GM21423 (cell line): ENCODE data around the gene TTC34.
A peak's percentile ranks its signal among the peaks of the same experiment; 100 is the strongest.

Source experiments
- ATAC-seq: cut with Tn5 transposase; IDR thresholded peaks from one replicate; pipeline ENCODE4 v1.9.1; 2021; ENCODE audit warnings: mild to moderate bottlenecking, moderate library complexity; ENCODE audit not compliant: unreplicated experiment

Gene TTC34

DNA sequence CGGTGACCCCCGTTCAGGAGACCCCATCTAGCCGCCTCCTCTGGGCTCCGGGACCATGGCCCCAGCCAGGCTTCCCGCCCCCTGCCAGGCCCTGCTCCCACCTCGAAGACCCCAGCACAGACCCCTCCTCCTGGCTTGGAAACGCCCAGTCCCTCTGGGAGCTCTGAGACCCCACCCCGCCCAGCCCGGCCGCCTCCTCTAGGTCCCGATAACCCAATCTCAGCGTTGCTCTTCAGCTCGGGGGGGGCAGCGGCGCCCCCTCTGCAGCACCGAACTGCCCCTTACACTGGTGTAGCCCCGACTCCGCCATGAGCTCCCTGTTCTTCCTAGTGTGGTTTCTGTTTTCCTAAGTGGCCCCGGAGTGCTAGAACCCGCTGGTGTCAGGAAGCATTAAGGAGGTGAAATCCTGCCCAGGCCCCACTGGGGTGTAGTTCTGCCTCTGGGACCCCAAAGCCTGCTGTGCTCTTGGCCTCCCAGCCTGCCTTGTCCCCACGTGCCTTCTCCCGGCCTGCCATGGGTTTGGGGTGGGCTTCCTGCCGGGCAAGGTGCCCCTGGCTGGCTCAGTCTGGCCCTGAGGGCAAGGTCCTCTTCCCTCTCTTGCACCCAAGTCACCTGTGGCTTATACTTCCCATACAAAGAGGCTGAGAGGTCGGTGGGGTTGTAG lies 157.9 kb downstream of the TTC34 start:
- ATAC-seq, result no peak

- ATAC-seq, result peak; percentile 88
These were observed 158.7 kb downstream of the TTC34 start for GRCh38 chr1:2642560-2643413.

DNA sequence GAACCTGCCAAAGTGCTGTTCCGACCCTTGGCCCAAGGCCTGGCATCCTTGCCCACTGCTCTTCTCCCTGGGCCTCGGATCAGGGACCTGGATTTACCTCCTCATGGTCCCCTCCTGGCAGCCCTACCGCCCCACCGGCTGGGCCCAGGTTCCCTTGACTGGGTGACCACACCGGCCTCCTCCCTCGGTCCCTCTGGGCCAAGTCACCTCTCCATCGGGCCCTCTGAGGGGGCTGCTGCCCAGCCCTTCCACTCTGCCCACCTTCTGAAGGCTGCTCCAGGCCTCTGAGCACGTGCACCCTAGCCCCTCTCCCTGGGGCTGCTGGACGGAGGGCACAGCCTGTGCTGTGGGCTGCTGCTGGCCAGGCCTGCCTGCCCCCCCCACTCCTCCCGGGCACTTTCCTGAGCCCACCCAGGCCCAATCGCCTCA lies 159.3 kb downstream of the TTC34 start:
- no peak for ATAC-seq

GRCh38 chr1:2641381-2642130 lies 159.9 kb downstream of the TTC34 start:
- ATAC-seq, result no peak

- ATAC-seq, result no peak
These were observed 160.9 kb downstream of the TTC34 start for GRCh38 chr1:2640626-2641025.

GRCh38 chr1:2639607-2640521 lies 161.6 kb downstream of the TTC34 start:
- ATAC-seq, result no peak

GRCh38 chr1:2639203-2639602 lies 162.3 kb downstream of the TTC34 start:
- no peak for ATAC-seq

DNA sequence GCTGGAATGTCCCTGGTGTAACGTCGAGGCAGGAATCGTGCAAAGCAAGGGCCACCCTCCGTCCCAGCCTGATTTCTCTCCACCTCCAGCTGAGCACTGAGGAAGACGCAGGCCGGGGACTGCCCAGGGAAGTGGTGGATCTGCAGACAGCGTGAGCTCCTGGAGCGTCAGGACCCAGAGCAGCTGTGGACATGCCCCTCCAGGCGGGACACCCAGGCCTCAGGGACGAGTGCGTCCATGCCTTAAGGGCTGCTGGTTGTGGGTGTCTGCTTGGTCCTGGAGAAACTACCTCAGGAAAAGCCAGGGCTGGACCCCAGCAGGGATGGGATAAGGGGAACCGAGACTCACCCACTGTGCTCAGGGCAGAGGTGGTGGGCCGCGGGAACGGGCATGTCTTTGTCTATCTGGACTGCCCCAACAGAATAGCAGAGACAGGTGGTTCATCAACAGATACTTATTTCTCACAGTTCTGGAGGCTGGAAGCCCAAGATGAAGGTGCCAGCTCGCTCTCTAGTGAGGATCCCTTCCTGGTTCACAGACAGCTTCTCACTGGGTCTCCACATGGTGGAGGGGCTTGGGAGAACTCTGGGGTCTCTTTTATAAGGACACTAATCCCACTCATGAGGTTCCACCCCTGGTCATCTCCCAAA lies 162.9 kb downstream of the TTC34 start:
- no peak for ATAC-seq

DNA sequence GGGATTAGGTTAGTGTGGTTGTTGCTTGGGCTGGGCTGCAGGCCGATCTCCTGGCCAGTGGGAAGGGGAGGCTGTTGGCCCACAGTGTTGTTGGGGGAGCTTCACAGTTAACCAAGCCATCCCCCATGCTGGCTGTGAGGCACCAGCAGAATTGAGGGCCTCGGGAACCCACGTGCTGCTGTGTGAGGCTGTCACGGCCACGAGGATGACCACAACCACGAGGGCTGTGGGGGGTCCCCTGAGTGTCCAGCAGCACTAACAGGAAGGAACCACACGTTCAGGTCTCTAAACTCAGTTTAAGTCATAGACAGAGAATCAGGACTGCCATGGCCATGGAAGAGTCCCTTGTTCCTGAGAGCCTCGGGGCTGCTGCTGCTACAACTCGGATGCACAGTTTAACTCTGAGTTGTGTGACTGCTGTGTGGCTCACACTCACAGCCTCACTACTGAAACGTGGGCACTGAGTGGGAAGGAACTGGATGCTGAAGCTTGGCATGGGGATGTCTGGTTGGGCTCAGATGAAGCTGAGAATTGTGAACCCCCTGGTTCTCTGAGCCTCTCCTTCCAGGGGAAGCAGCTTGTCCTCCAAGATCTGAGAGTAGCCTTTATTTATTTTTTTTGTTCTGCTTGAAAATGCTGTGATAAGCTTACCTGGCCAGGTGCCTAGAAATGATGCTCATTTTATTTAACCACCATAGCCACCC lies 163.9 kb downstream of the TTC34 start:
- ATAC-seq, result no peak

GRCh38 chr1:2636733-2637132 lies 164.8 kb downstream of the TTC34 start:
- ATAC-seq, result no peak

DNA sequence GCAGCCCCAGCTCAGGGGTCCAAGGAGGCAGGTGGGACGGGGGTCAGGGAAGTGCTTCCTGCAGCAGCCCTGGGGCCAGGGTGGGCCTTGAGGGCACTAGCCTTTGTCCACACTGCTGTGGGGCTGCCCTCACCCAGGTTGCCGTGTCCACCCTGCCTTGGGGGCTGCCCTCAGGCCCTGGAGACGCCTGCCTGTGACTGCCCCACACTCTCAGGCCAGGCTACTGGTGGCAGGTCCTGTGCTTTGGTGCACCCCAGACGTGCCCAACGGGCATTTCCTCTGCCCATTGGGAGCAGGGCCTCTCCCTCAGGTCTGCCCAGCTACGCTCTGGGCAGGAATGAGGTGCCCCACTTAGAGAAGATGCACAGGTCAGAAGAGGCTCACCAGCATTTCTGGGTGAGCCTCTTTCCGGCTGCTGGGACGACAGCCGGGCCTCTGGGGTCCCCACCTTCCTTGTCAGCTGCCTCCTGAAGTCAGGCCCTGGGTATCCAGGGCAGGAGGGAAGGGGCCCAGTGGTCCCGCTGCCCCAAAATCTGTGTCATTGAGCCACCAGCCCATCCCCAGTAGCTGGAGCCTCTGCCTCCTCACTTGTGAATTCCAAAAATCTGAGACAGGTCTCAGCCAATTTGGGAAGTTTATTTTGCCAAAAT lies 166.0 kb downstream of the TTC34 start:
- no peak for ATAC-seq

- no peak for ATAC-seq
These were observed 167.5 kb downstream of the TTC34 start for GRCh38 chr1:2633936-2634491.

- no peak for ATAC-seq
These were observed 168.0 kb downstream of the TTC34 start for GRCh38 chr1:2633366-2633935.

DNA sequence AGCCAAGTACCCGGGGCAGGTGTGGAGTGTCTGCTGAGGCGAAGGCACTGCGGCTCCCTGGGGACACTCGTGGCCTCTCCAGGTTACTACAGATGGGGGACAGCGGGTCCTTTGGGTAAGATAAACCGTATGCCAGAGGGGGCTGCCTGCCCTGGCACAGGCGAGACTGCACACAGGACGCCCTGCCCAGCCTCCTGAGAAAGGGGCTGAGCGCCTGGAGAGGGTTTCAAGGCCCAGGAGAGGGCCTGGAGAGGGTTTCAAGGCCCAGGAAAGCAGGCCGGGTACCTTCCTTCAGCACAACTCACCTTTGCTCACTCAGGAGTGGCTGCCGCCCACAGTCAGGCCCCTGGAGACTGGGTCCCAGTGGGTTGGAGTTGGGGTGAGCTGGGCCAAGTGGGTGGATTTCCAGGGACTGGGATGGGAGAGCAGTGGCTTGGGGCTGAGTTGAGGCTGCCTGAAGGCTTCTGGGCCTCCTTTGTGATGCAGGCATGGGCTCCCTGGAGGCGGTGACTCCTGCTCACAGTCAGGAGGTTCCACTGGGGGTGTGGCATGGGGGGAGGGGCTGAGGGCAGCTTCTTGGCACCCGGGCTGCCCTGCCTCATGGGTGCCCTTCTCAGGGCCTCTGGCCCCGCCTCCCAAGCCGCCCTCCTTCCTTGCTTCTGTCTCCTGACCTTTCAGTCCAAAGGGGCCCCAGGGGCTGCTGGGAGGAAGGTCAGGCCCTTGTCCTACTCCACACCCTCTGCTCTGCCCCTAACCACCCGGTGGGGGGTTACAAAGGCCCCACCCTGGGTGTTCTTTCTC lies 168.7 kb downstream of the TTC34 start, which contains the start of gene MMEL1:
Gene MMEL1 (minus strand): TSS at position 456 of the 801 bp plus-strand sequence. CDS start 3,532 bp downstream, outside the sequence.
- ATAC-seq, result no peak

GRCh38 chr1:2632051-2632430 lies 169.5 kb downstream of the TTC34 start:
- ATAC-seq, result no peak

- ATAC-seq, result no peak
These were observed 170.1 kb downstream of the TTC34 start for GRCh38 chr1:2631136-2632050.
